ENCODE results near the gene GPX4.

- TF ChIP-seq POLR2A (IDR thresholded peaks at IDR 0.05) (no peak), CTCF (IDR thresholded peaks at IDR 0.05) (no peak), EP300 (IDR thresholded peaks at IDR 0.05) (no peak)
Measured at GRCh38 chr19:1107661-1108261, 4.0 kb downstream of the GPX4 start.

All from suprapubic skin (tissue), 3 donors.